GM12801 (cell line): ENCODE measurements around the gene NPHP4.

Experiments used
- CTCF ChIP-seq: IDR thresholded peaks from one replicate; pipeline ENCODE4 v1.5.1; 2011; ENCODE audit warnings: control low read depth; ENCODE audit not compliant: insufficient read length; ENCODE audit errors: extremely low read depth

The NPHP4 gene

DNA sequence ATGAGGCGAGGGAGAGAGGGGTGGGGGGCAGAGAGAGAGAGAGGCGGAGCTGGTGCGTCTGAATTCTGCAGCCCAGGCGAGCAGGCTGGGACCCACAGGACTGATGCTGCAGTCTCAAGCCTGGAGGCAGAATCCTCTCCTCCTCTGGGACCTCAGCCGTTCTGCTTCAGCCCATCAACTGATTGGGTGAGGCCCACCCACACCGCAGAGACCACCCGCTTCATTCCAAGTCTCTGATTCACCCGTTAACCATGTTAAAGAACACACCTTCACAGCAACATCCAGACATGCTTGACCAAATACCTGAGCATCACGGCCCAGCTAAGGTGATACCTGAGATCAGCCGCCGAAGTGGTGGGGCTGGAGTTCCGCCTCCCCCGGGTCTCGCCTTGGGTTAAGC is 147.8 kb downstream of the NPHP4 start:
- no peak for TF ChIP-seq CTCF

GRCh38 chr1:5843521-5844096 is 148.6 kb downstream of the NPHP4 start:
- TF ChIP-seq CTCF = no peak

DNA sequence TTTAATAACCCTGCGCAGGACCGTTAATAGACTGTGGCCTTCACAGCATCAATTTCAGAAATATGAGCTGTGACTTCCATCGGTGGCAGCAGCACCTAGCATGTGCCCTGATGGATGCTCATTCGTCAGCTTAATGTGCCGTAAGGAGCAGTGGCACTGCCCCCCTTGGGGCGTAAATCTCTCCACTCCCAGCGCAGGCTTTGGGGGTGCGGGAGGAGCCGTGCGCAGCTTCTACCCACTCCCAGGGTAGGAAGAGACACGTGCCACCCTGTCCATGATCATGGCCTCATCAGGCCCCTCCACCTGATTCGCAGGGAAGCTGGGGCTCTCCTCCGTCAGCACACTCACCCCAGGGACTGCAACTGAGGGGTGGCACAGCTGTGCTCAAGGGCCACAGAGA is 149.5 kb downstream of the NPHP4 start:
- no peak for TF ChIP-seq CTCF

GRCh38 chr1:5840551-5841001 is 151.6 kb downstream of the NPHP4 start:
- TF ChIP-seq CTCF = no peak

DNA sequence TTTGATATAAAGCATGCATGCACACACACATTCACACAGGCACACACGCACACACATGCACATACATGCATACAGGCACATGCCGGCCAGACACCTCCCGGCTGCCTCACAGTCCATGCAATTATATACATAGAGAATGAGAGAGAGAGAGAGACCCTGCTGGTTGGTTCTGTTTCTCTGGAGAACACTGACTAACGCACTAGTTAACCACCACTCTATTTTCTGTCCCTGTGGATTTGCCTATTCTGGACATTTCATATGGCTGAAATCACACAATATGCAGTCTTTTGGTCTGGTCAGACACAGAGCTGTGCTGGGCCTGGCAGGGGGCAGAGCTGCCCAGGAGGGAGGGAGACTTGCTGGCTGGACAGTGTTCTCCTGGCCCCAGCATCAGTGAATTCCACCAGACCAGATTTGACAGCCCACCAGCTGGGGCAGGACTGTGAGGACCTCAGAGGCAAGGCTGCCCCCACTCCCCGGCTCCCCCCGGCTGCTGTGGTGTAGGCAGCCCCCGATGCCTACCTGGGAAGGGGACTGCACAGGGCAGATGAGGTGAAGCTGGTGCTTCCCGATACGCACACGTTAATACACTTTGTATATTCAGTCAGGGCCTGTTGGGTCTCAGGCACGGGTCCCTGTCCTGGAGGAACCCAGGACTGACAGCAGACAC is 152.2 kb downstream of the NPHP4 start:
- no peak for TF ChIP-seq CTCF

- TF ChIP-seq CTCF = no peak
Observed at GRCh38 chr1:5839161-5839880, 152.9 kb downstream of the NPHP4 start.

GRCh38 chr1:5837976-5838653 is 154.1 kb downstream of the NPHP4 start:
- TF ChIP-seq CTCF = no peak
